BLaER1 (cell line): ENCODE measurements around the gene NPR1.

Experiments used
- H3K27ac ChIP-seq: shearing (Covaris generic); formaldehyde crosslinking; 2 replicates; pipeline ENCODE4 v1.8.1; 2022
- H3K27me3 ChIP-seq: shearing (Covaris generic); formaldehyde crosslinking; 2 replicates; pipeline ENCODE4 v1.8.1; 2022
- H3K36me3 ChIP-seq: shearing (Covaris generic); formaldehyde crosslinking; 2 replicates; pipeline ENCODE4 v1.8.1; 2022
- H3K4me1 ChIP-seq: shearing (Covaris generic); formaldehyde crosslinking; 2 replicates; pipeline ENCODE4 v1.8.1; 2022
- H3K4me2 ChIP-seq: shearing (Covaris generic); formaldehyde crosslinking; 2 replicates; pipeline ENCODE4 v1.8.1; 2022
- H3K4me3 ChIP-seq: shearing (Covaris generic); formaldehyde crosslinking; 2 replicates; pipeline ENCODE4 v1.8.1; 2022
- H3K9ac ChIP-seq: shearing (Covaris generic); formaldehyde crosslinking; 2 replicates; pipeline ENCODE4 v1.8.1; 2022
- H3K9me3 ChIP-seq: shearing (Covaris generic); formaldehyde crosslinking; 2 replicates; pipeline ENCODE4 v1.8.1; 2022
- H4K20me1 ChIP-seq: shearing (Covaris generic); formaldehyde crosslinking; 2 replicates; pipeline ENCODE4 v1.8.1; 2022
- Cebpa-rat ChIP-seq: shearing (Covaris generic); IDR thresholded peaks from 2 replicates; pipeline ENCODE4 v1.8.1; 2022

Gene NPR1

DNA sequence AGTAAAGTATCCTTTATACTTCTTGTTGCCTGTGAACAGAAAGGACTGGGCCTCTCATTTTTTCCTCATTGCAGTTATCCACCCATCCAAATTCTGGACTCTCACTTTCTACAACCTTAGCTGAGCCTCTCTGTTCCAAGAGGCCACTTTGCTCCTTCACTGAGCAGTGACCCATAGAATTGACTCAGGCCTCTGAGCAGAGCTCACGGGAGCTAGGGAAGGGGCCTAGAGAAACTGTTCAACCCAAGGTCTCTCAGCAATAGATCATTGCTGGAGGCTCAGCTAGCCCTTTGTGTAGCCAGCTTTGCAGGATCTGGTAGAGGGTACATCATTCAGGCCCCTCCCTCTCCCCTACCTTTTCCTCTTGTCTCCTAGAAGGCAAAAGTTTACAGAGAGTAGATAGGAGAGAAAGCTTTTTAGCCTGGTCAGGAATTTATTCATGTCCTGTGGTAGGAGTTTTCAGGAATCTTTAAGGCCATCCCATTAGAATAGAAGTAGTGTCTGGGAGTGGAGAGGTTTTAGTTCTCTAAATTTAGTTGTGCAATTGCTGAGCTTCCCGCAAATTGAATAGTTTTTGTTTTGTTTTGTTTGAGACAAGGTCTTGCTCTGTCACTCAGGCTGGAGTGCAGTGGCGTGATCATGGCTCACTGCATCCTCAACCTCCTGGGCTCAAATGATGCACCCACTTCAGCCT is 56.1 kb downstream of the NPR1 start:
- no peaks in the 10 kb centered on the region for H3K27me3 ChIP-seq
- no peak overlapping the region for H3K27ac ChIP-seq
- no peaks in the 10 kb centered on the region for H3K9me3 ChIP-seq
- H4K20me1 ChIP-seq: no peaks in the 10 kb centered on the region
- peaks cover 27% of the 10 kb centered on the region for H3K4me1 ChIP-seq
- TF ChIP-seq Cebpa-rat: no peak
- H3K4me2 ChIP-seq: no peak overlapping the region; the same call in 1 of the 2 replicates
- H3K4me3 ChIP-seq: no peak overlapping the region
- no peak overlapping the region for H3K9ac ChIP-seq
- H3K36me3 ChIP-seq: peaks cover 65% of the 10 kb centered on the region

DNA sequence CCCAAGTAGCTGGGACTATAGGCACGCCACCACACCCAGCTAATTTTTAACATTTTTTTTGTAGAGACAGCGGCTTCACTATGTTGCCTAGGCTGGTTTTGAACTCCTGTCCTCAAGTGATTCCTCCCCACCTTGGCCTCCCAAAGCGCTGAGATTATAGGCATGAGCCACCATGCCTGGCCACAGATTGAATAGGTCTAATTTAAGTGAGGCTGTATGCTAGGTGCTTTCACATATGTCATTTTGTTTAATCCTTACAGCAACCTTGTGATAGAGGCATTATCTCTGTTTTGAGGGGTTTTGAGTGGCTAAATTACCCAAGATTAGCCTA is 56.6 kb downstream of the NPR1 start:
- H3K4me3 ChIP-seq: no peak overlapping the region
- H3K27ac ChIP-seq: no peak overlapping the region
- TF ChIP-seq Cebpa-rat: no peak
- no peak overlapping the region for H3K9ac ChIP-seq
- peaks cover 22% of the 10 kb centered on the region for H3K4me1 ChIP-seq
- peaks cover 70% of the 10 kb centered on the region for H3K36me3 ChIP-seq
- H3K9me3 ChIP-seq: no peaks in the 10 kb centered on the region
- H4K20me1 ChIP-seq: no peaks in the 10 kb centered on the region
- no peak overlapping the region for H3K4me2 ChIP-seq
- H3K27me3 ChIP-seq: no peaks in the 10 kb centered on the region

DNA sequence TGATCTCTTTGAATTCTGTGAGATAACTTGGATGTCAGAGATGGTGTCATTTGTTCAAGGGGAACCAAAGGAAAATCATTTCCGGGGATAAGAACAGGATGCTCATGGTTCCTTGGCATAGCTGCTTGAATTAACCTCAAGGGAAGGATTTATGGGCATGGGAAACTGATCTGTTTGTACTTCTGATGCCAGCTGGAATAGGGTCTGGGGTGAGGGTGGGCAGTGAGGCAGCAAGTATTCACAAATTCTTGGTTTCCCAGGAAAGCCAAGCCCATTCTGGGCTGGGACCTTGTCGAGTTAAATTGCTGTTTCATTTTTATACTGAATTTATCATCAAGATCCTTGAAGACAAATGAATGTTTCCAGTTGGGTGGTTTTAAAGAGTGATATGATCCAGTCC is 63.5 kb downstream of the NPR1 start:
- Histone ChIP-seq H3K4me1 (peaks cover 19% of the 10 kb centered on the region), H3K27me3 (no peaks in the 10 kb centered on the region), H3K9ac (no peak overlapping the region), H3K9me3 (no peaks in the 10 kb centered on the region), H3K4me2 (peak overlapping the region; percentile 38), H4K20me1 (no peaks in the 10 kb centered on the region), H3K27ac (no peak overlapping the region), H3K36me3 (peaks cover 89% of the 10 kb centered on the region), H3K4me3 (no peak overlapping the region)
- no peak for TF ChIP-seq Cebpa-rat

DNA sequence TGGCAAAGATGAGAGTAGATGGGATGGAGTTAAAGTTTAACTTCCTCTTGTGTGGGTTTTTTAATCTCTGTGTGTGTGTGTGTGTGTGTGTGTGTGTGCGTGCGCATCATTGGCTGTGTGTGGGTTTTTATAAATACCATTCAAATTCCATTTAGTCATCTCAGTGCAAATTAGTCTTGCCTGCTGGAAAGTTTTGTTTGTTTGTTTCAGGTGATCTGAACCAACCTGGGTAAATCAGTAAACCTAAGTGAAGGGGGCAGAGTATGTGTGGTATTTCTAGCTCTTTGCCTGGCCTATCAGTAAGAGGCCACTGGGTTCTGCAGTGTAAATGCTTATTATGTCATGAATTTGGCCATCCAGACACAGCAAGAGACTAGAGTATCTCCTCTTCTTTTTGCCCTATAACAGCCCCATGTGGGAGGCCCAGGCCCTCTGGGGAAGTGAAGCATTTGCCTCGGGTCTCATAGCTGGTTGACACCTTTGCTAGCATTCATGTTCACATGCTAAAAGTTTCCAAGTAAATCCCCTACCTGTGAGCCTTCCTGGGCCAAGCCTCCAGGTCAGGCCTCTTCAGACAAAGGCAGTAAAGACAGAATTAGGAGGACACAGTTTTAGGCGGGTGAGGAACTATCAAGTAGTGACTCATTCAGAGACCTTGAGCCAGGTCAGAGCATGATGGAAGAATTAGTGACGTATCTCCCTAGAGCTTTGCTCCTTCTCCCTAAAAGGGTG is 64.1 kb downstream of the NPR1 start:
- H3K9ac ChIP-seq: no peak overlapping the region
- no peak overlapping the region for H3K4me3 ChIP-seq
- no peaks in the 10 kb centered on the region for H3K27me3 ChIP-seq
- H3K27ac ChIP-seq: no peak overlapping the region
- H3K9me3 ChIP-seq: no peaks in the 10 kb centered on the region
- H3K4me2 ChIP-seq: peak overlapping the region; percentile 38
- H3K36me3 ChIP-seq: peaks cover 89% of the 10 kb centered on the region
- no peak for TF ChIP-seq Cebpa-rat
- H3K4me1 ChIP-seq: peaks cover 19% of the 10 kb centered on the region
- no peaks in the 10 kb centered on the region for H4K20me1 ChIP-seq
